Measurements from ENCODE around the gene RIC8A. TPM values are rescaled to one million over a fixed set of nuclear protein-coding genes. Genes with fewer than 3 reads are reported as not detected.

Gene RIC8A
- total RNA-seq, 4 donors from 2014 or later = 76.8 to 137 (median 123) TPM

DNA sequence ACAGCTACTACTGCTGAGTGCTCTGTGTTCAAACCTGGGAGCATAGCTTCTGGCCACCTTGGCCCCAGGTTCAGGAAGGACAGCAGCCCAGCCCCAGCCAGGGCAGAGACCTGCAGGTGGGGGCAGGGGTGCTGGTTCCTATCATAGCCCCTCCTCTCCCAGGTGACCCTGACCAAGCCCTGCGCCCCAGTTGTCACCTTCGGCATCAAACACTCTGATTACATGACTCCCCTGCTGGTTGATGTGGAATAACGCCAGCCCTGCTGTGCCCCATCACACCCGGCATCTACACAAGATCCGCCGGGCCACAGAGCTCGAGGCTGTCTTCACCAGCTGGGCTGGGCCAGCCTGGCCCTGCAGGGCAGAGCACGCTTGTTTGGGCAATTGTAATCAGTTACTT is 7.7 kb upstream of the RIC8A start:
- WGBS = 84% methylated on average over 8 of the region's 8 CpGs
- Histone ChIP-seq H3K9me3 (no peaks in the 10 kb centered on the region), H3K4me1 (peaks cover 0 to 20% (median 18%) of the 10 kb centered on the region in 4 donors), H3K27me3 (no peaks in the 10 kb centered on the region), H3K36me3 (peaks cover 10 to 51% (median 45%) of the 10 kb centered on the region in 4 donors), H3K4me3 (no peak overlapping the region), H3K27ac (replicated peaks in 1 of 4) (no peak overlapping the region)
- TF ChIP-seq, protein P1, sequence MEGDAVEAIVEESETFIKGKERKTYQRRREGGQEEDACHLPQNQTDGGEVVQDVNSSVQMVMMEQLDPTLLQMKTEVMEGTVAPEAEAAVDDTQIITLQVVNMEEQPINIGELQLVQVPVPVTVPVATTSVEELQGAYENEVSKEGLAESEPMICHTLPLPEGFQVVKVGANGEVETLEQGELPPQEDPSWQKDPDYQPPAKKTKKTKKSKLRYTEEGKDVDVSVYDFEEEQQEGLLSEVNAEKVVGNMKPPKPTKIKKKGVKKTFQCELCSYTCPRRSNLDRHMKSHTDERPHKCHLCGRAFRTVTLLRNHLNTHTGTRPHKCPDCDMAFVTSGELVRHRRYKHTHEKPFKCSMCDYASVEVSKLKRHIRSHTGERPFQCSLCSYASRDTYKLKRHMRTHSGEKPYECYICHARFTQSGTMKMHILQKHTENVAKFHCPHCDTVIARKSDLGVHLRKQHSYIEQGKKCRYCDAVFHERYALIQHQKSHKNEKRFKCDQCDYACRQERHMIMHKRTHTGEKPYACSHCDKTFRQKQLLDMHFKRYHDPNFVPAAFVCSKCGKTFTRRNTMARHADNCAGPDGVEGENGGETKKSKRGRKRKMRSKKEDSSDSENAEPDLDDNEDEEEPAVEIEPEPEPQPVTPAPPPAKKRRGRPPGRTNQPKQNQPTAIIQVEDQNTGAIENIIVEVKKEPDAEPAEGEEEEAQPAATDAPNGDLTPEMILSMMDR (IDR thresholded peaks at IDR 0.05) = no peak
- no peak for TF ChIP-seq POLR2A (IDR thresholded peaks at IDR 0.05; ENCODE audit: low read depth)
- TF ChIP-seq EP300 (IDR thresholded peaks at IDR 0.05) = no peak
- no peak for TF ChIP-seq POLR2AphosphoS5 (IDR thresholded peaks at IDR 0.05)
- DNase-seq (ENCODE audit: extremely low spot score) = no peak
- intact Hi-C loops (cut with DNase I) = loop anchor here (10.0 kb wide), 1 partner anchor 165 kb away; the partner anchor contains the start of gene B4GALNT4

DNA sequence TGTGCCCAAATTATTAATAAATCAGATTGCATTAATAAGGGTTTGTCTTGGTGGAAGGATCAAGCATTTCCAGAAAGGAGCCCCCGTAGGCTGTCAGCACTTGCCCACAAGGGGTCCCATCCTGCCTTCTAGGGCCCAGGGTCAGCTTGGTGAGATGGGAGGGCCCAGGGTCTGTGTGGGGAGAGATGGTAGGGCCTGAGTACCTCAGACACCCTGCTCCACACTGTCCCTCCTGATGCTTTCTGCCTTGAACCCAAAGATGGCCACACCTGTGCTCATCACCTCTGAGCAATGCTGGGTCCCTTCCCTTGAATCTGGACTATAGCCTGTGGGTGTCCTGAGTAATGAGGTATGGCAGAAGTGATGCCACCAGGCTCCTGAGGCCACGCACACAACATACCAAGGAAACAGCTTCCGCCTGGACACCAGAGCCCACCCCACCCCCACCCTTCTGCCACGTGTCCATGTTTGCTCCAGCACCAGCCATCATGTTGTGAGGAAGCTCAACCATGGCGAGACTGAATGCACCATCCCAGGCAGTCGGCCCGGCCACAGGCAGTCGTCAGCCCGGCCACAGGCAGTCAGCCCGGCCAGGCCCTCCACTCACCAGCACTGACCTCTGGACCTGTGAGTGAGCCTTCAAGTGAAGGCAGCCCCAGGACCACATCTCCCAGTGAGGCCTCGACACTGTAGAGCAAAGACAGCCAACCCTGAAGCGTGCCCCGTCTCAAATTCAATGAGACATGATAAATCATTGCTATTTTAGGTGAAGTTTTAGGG is 7.1 kb upstream of the RIC8A start:
- H3K36me3 ChIP-seq = peaks cover 13 to 58% (median 51%) of the 10 kb centered on the region in 4 donors
- TF ChIP-seq POLR2A (IDR thresholded peaks at IDR 0.05; ENCODE audit: low read depth) (no peak), POLR2AphosphoS5 (IDR thresholded peaks at IDR 0.05) (no peak), EP300 (IDR thresholded peaks at IDR 0.05) (no peak)
- TF ChIP-seq, protein P1 (IDR thresholded peaks at IDR 0.05) = no peak
- no peaks in the 10 kb centered on the region for H3K27me3 ChIP-seq
- no peaks in the 10 kb centered on the region for H3K9me3 ChIP-seq
- no peak overlapping the region for H3K27ac ChIP-seq (replicated peaks in 1 of 4)
- intact Hi-C loops (cut with DNase I) = loop anchor here (10.0 kb wide), 1 partner anchor 164 kb away; the partner anchor contains the start of gene B4GALNT4
- peaks cover 5 to 26% (median 25%) of the 10 kb centered on the region in 4 donors for H3K4me1 ChIP-seq
- DNase-seq (ENCODE audit: extremely low spot score) = no peak
- no peak overlapping the region for H3K4me3 ChIP-seq
- 93% methylated on average over 1 of the region's 13 CpGs for WGBS

DNA sequence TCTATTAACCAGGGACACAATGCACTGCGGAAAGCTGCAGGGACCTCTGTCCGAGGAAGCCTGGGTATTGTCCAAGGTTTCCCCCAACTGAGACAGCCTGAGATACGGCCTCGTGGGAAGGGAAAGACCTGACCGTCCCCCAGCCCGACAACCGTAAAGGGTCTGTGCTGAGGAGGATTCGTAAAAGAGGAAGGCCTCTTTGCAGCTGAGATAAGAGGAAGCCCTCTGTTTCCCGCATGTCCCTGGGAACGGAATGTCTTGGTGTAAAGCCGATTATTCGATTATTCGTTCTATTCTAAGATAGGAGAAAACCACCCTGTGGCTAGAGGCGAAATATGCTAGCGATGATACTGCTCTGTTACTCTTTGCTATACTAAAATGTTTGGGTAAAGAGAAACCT is 5.5 kb upstream of the RIC8A start:
- Histone ChIP-seq H3K27me3 (no peaks in the 10 kb centered on the region), H3K4me1 (peaks cover 16 to 40% (median 37%) of the 10 kb centered on the region in 4 donors), H3K27ac (replicated peaks in 1 of 4) (no peak overlapping the region), H3K9me3 (no peaks in the 10 kb centered on the region), H3K4me3 (no peak overlapping the region), H3K36me3 (peaks cover 13 to 64% (median 53%) of the 10 kb centered on the region in 4 donors)
- intact Hi-C loops (cut with DNase I) = loop anchor here (10.0 kb wide), 1 partner anchor 163 kb away; the partner anchor contains the start of gene B4GALNT4
- DNase-seq (ENCODE audit: extremely low spot score) = no peak
- TF ChIP-seq, protein P1 (IDR thresholded peaks at IDR 0.05) = no peak
- TF ChIP-seq EP300 (IDR thresholded peaks at IDR 0.05) (no peak), POLR2A (IDR thresholded peaks at IDR 0.05; ENCODE audit: low read depth) (no peak), POLR2AphosphoS5 (IDR thresholded peaks at IDR 0.05) (no peak)
- 82% methylated on average over 15 of the region's 15 CpGs for WGBS

DNA sequence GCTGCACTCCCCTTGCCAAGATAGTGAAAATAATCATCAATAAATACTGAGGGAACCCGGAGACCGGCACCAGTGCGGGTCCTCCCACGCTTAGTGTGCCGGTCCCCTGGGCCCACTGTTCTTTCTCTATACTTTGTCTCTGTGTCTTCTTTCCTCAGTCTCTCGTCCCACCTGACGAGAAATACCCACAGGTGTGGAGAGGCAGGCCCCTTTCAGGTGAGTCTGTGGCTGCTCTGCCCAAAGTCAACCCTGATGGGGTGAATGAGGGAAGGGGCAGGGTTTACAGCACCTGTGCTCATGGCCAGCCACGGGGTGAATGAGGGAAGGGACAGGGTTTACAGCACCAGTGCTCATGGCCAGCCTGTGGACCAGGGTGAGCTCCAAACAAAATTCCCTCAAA is 5.0 kb upstream of the RIC8A start:
- TF ChIP-seq EP300 (IDR thresholded peaks at IDR 0.05) (no peak), POLR2A (IDR thresholded peaks at IDR 0.05; ENCODE audit: low read depth) (no peak), POLR2AphosphoS5 (IDR thresholded peaks at IDR 0.05) (no peak)
- TF ChIP-seq, protein P1 (IDR thresholded peaks at IDR 0.05) = no peak
- intact Hi-C loops (cut with DNase I) = loop anchor here (10.0 kb wide), 1 partner anchor 162 kb away; the partner anchor contains the start of gene B4GALNT4
- 74% methylated on average over 8 of the region's 8 CpGs for WGBS

More for the DNA sequence above, 5.0 kb upstream of the RIC8A start:
- H3K4me1 ChIP-seq = peaks cover 16 to 40% (median 37%) of the 10 kb centered on the region in 4 donors
- peaks cover 13 to 64% (median 53%) of the 10 kb centered on the region in 4 donors for H3K36me3 ChIP-seq
- H3K27me3 ChIP-seq = no peaks in the 10 kb centered on the region
- no peak overlapping the region for H3K4me3 ChIP-seq
- no peak overlapping the region for H3K27ac ChIP-seq (replicated peaks in 1 of 4)
- no peaks in the 10 kb centered on the region for H3K9me3 ChIP-seq
- DNase-seq (ENCODE audit: extremely low spot score) = no peak
